H1 (cell line): ENCODE data around the gene SUSD1. TPM values are rescaled to one million over a fixed set of nuclear protein-coding genes. Genes with fewer than 3 reads are reported as not detected.

Source experiments
- CTCF ChIA-PET: fragments of 300-600 bp; sonication (Branson Sonifier 250); formaldehyde crosslinking; loops from one replicate; lab custom pipeline; 2021; ENCODE audit not compliant: partially characterized antibody; lab: Charles Lee
- POLR2A ChIA-PET: fragments of 300-600 bp; sonication (Branson Sonifier 250); formaldehyde crosslinking; loops from one replicate; lab custom pipeline; 2021; ENCODE audit warnings: inconsistent platforms; ENCODE audit not compliant: partially characterized antibody; lab: Charles Lee
- DNase-seq, 2 experiments: peaks; one replicate each; pipeline versions ENCODE4 v3.0.0 to v3.0.0-alpha.2; 2010 to 2022; ENCODE audit warnings: low spot score in 2 of 2, low read depth in 1 of 2, mixed read lengths in 1 of 2
- FAIRE-seq: peaks from 2 replicates; lab custom pipeline; 2011; peaks lifted over from hg19 to GRCh38; lab: Jason Lieb, UNC
- H2AFZ ChIP-seq: 2 replicates; pipeline ENCODE4 v1.8.1; 2012; ENCODE audit warnings: low read length, inconsistent platforms
- H2AK5ac ChIP-seq: 2 replicates; pipeline ENCODE4 v1.6.1; 2013; ENCODE audit warnings: low read depth, low read length
- H2BK120ac ChIP-seq: replicated peaks from 2 replicates; pipeline ENCODE3; 2013; ENCODE audit warnings: low read depth, low read length, inconsistent platforms
- H2BK12ac ChIP-seq: 2 replicates; pipeline ENCODE4 v1.6.1; 2013; ENCODE audit warnings: low read depth, low read length
- H2BK15ac ChIP-seq: 2 replicates; pipeline ENCODE4 v1.6.1; 2013; ENCODE audit warnings: low read length
- H2BK20ac ChIP-seq: 2 replicates; pipeline ENCODE4 v1.6.1; 2013; ENCODE audit warnings: low read length
- H2BK5ac ChIP-seq: 2 replicates; pipeline ENCODE4 v1.6.1; 2013; ENCODE audit warnings: low read depth, low read length
- H3K14ac ChIP-seq: 2 replicates; pipeline ENCODE4 v1.6.1; 2013; ENCODE audit warnings: inconsistent platforms; ENCODE audit not compliant: insufficient read length
- H3K18ac ChIP-seq: 2 replicates; pipeline ENCODE4 v1.6.1; 2013; ENCODE audit warnings: low read length; ENCODE audit errors: extremely low read depth
- H3K23ac ChIP-seq: 2 replicates; pipeline ENCODE4 v1.6.1; 2013; ENCODE audit warnings: inconsistent platforms; ENCODE audit not compliant: insufficient read length
- H3K23me2 ChIP-seq: 2 replicates; pipeline ENCODE4 v1.6.1; 2013; ENCODE audit warnings: low read depth, low read length
- H3K27ac ChIP-seq: 2 replicates; pipeline ENCODE4 v1.6.1; 2011; ENCODE audit warnings: low read depth, low read length, inconsistent platforms
- H3K27me3 ChIP-seq, 4 experiments: replicated peaks in 1 of 4; 1 replicate in 1 of 4; 2 replicates in 3 of 4; pipeline versions ENCODE4 v1.6.1 to v1.8.1; 2011 to 2013; ENCODE audit warnings: low read length in 3 of 4, mild to moderate bottlenecking in 3 of 4, inconsistent platforms in 2 of 4, mixed read lengths in 2 of 4, moderate library complexity in 1 of 4; ENCODE audit not compliant: control insufficient read depth in 3 of 4, insufficient read depth in 3 of 4; ENCODE audit errors: extremely low read depth in 1 of 4
- H3K36me3 ChIP-seq, 4 experiments: 2 replicates each; pipeline versions ENCODE4 v1.6.1 to v1.8.1; 2011 to 2013; ENCODE audit warnings: mild to moderate bottlenecking in 4 of 4, low read length in 3 of 4, moderate library complexity in 2 of 4, control low read depth in 1 of 4, inconsistent platforms in 1 of 4; ENCODE audit not compliant: insufficient read depth in 4 of 4, control insufficient read depth in 2 of 4
- H3K4ac ChIP-seq: replicated peaks from 2 replicates; pipeline ENCODE3; 2013; ENCODE audit warnings: low read length, low read depth, mixed read lengths, inconsistent platforms; ENCODE audit not compliant: insufficient read length
- H3K4me1 ChIP-seq, 4 experiments: replicated peaks in 1 of 4; 1 replicate in 1 of 4; 2 replicates in 3 of 4; pipeline versions ENCODE4 v1.6.1 to v1.8.1; 2011 to 2013; ENCODE audit warnings: low read length in 3 of 4, inconsistent platforms in 2 of 4, mixed read lengths in 1 of 4; ENCODE audit not compliant: insufficient read depth in 4 of 4, control insufficient read depth in 3 of 4
- H3K4me2 ChIP-seq, 2 experiments: 2 replicates each; pipeline versions ENCODE4 v1.6.1 to v1.8.1; 2011 to 2013; ENCODE audit warnings: low read depth in 2 of 2, low read length in 2 of 2, control low read depth in 1 of 2, inconsistent platforms in 1 of 2, mild to moderate bottlenecking in 1 of 2; ENCODE audit not compliant: insufficient read depth in 1 of 2
- H3K4me3 ChIP-seq, 4 experiments: fragments of 200-600, 300-600 bp in 1 of 4; sonication (generic), shearing (Covaris generic), sonication (Bioruptor Twin) in 1 of 4; 2 replicates each; pipeline versions ENCODE4 v1.5.1 to v1.8.1; 2011 to 2016; ENCODE audit warnings: low read length in 4 of 4, low read depth in 3 of 4, control low read depth in 2 of 4, inconsistent platforms in 2 of 4, mild to moderate bottlenecking in 2 of 4, mixed read lengths in 1 of 4, moderate library complexity in 1 of 4; ENCODE audit not compliant: insufficient read depth in 2 of 4; ENCODE audit errors: extremely low read depth in 1 of 4
- H3K56ac ChIP-seq: replicated peaks from 2 replicates; pipeline ENCODE3; 2013; ENCODE audit warnings: low read depth, mild to moderate bottlenecking, mixed read lengths, low read length, inconsistent platforms; ENCODE audit not compliant: insufficient read length
- H3K79me1 ChIP-seq: 2 replicates; pipeline ENCODE4 v1.6.1; 2013; ENCODE audit warnings: low read depth, low read length, control low read depth
- H3K79me2 ChIP-seq, 2 experiments: 2 replicates each; pipeline versions ENCODE4 v1.6.1 to v1.8.1; 2012 to 2013; ENCODE audit warnings: low read length in 2 of 2, mild to moderate bottlenecking in 2 of 2, inconsistent platforms in 1 of 2; ENCODE audit not compliant: insufficient read depth in 2 of 2, control insufficient read depth in 1 of 2
- H3K9ac ChIP-seq, 4 experiments: replicated peaks in 1 of 4; 1 replicate in 1 of 4; 2 replicates in 3 of 4; pipeline versions ENCODE4 v1.6.1 to v1.8.1; 2011 to 2013; ENCODE audit warnings: low read depth in 3 of 4, low read length in 3 of 4, control low read depth in 2 of 4, mild to moderate bottlenecking in 2 of 4, moderate library complexity in 2 of 4, inconsistent platforms in 1 of 4; ENCODE audit errors: extremely low read depth in 1 of 4
- H3K9me3 ChIP-seq, 2 experiments: 2 replicates each; pipeline versions ENCODE4 v1.6.1 to v1.8.1; 2012 to 2013; ENCODE audit warnings: mild to moderate bottlenecking in 2 of 2, moderate library complexity in 2 of 2, control low read depth in 1 of 2, inconsistent platforms in 1 of 2, low read depth in 1 of 2, low read length in 1 of 2, mixed read lengths in 1 of 2; ENCODE audit not compliant: insufficient read depth in 2 of 2
- H4K20me1 ChIP-seq, 2 experiments: replicated peaks in 1 of 2; 2 replicates each; pipeline versions ENCODE3 to v1.8.1; 2011 to 2013; ENCODE audit warnings: inconsistent platforms in 2 of 2, low read length in 2 of 2, mild to moderate bottlenecking in 1 of 2; ENCODE audit not compliant: insufficient read depth in 2 of 2, control insufficient read depth in 1 of 2
- H4K5ac ChIP-seq: 2 replicates; pipeline ENCODE4 v1.6.1; 2013; ENCODE audit warnings: low read length, low read depth, mixed read lengths, inconsistent platforms; ENCODE audit not compliant: insufficient read length
- H4K8ac ChIP-seq: 2 replicates; pipeline ENCODE4 v1.8.0; 2013; ENCODE audit warnings: mild to moderate bottlenecking, moderate library complexity, low read length, inconsistent platforms; ENCODE audit not compliant: insufficient read depth; ENCODE audit errors: extremely low read depth
- H4K91ac ChIP-seq: replicated peaks from 2 replicates; pipeline ENCODE3; 2013; ENCODE audit warnings: low read length, mixed read lengths, inconsistent platforms; ENCODE audit not compliant: insufficient read length
- CEBPB ChIP-seq: IDR thresholded peaks from 2 replicates; pipeline ENCODE4 v1.6.1; 2012; ENCODE audit warnings: low read depth, low read length
- GABPA ChIP-seq: IDR thresholded peaks from 2 replicates; pipeline ENCODE4 v1.6.1; 2011; ENCODE audit warnings: mild to moderate bottlenecking, low read length, moderate library complexity, borderline replicate concordance; ENCODE audit not compliant: insufficient read depth
- PHF8 ChIP-seq: fragments of 200-600 bp; sonication (generic); conservative IDR thresholded peaks from 2 replicates; pipeline ENCODE4 v1.7.1; 2012; ENCODE audit warnings: low read depth, mild to moderate bottlenecking, inconsistent platforms, low read length, moderate library complexity
- POU5F1 ChIP-seq: IDR thresholded peaks from 2 replicates; pipeline ENCODE4 v1.6.1; 2011; ENCODE audit warnings: low read depth, mild to moderate bottlenecking, low read length, moderate library complexity
- RAD21 ChIP-seq, 2 experiments: IDR thresholded peaks in 1 of 2; conservative IDR thresholded peaks in 1 of 2; 2 replicates each; pipeline ENCODE4 v1.6.1; 2011; ENCODE audit warnings: low read depth in 2 of 2, low read length in 2 of 2, improper control_type of control experiment in 1 of 2, inconsistent platforms in 1 of 2, mild to moderate bottlenecking in 1 of 2, moderate library complexity in 1 of 2
- RBBP5 ChIP-seq: IDR thresholded peaks from 2 replicates; pipeline ENCODE4 v1.7.1; 2012; ENCODE audit warnings: low read depth, mild to moderate bottlenecking, inconsistent platforms, low read length, moderate library complexity, borderline replicate concordance
- RXRA ChIP-seq: IDR thresholded peaks from 2 replicates; pipeline ENCODE4 v1.6.1; 2011; ENCODE audit warnings: low read depth, mild to moderate bottlenecking, low read length, moderate library complexity; ENCODE audit not compliant: insufficient read depth
- SIRT6 ChIP-seq: IDR thresholded peaks from one replicate; pipeline ENCODE4 v1.7.1; 2012; ENCODE audit warnings: low read length, inconsistent platforms
- SIX5 ChIP-seq: IDR thresholded peaks from 2 replicates; pipeline ENCODE4 v1.6.1; 2011; ENCODE audit warnings: mild to moderate bottlenecking, low read depth, low read length
- SUZ12 ChIP-seq: fragments of 200-600 bp; sonication (generic); IDR thresholded peaks from 2 replicates; pipeline ENCODE4 v1.6.1; 2012; ENCODE audit warnings: mild to moderate bottlenecking, inconsistent platforms, low read length, moderate library complexity, mixed read lengths
- TAF7 ChIP-seq: optimal IDR thresholded peaks from 2 replicates; pipeline ENCODE3; 2011; ENCODE audit warnings: low read depth, mild to moderate bottlenecking, inconsistent platforms, low read length, moderate library complexity, borderline replicate concordance
- ZNF274 ChIP-seq: IDR thresholded peaks from 2 replicates; pipeline ENCODE4 v1.7.0; 2012; ENCODE audit warnings: low read length, borderline replicate concordance; ENCODE audit errors: extremely low read depth
- WGBS, 2 experiments: shearing (Covaris generic) in 1 of 2; methylation state at CpG; one replicate each; pipeline versions ENCODE4 v1.1.6 to v1.1.7; 2013 to 2015; ENCODE audit warnings: low lambda C conversion rate in 2 of 2, mixed read lengths in 2 of 2, inconsistent platforms in 1 of 2, low coverage in 1 of 2, missing lambda C conversion rate in 1 of 2; ENCODE audit not compliant: insufficient replicate concordance in 2 of 2, insufficient coverage in 1 of 2, insufficient read length in 1 of 2; ENCODE audit errors: extremely low coverage in 1 of 2, missing lambda C conversion rate in 1 of 2; 5-methylcytosine and 5-hydroxymethylcytosine counted together
- polyA plus RNA-seq, 7 experiments: library from polyadenylated mRNA; depleted of rRNA in 3 of 7; stranded (reverse) in 5 of 7; unstranded in 2 of 7; fragments of >200 nt in 5 of 7; fragments of 200-250 nt in 2 of 7; gene quantifications; 1 replicate in 5 of 7; 2 replicates in 1 of 7; 4 replicates in 1 of 7; pipeline versions ENCODE4 v1.2.1 to v1.2.3, GENCODE V29; 2011 to 2013; ENCODE audit warnings: missing spikeins in 2 of 7, mixed read lengths in 2 of 7
- total RNA-seq: library from RNA; stranded (reverse); fragmentation: NEBNext Ultra II Directional; extraction: Animal tissue kit (Norgen Biotek cat#: 25700); gene quantifications from 2 replicates; pipeline ENCODE4 v1.2.1, GENCODE V29; 2021
- TF ChIP-seq, protein P1 (sequence below): IDR thresholded peaks from 2 replicates; pipeline ENCODE4 v1.6.1; 2011; ENCODE audit warnings: low read depth, mild to moderate bottlenecking, low read length; ENCODE audit not compliant: insufficient read depth

The SUSD1 gene
- total and polyA plus RNA-seq, 2 of the 8 experiments (the other 6 are each of a cell fraction or from before 2014, with no cell fraction given) = 2.8 to 7.2 TPM

DNA sequence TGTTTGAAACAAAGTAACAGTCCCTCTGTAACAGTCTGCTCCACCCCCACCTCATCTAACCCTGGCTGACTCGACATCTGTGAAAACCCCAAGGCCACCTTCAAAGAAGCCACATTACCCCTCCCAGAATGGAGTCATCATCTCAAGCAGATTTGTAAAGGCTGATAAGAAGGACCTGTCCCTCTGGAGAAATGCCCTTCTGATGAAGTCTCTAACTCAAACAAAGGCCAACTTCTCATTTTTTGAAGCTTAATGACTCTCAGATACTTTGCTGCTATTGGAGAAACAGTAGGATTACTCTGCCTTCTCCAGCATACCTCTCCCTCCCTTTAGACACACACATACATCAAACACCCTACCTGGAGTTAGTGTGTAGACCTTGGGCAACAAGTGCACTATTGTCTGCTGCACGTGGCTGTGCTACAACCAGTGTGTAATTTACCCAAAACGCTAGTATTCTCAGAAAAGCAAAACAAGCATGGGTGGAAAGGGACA is 5.3 kb upstream of the SUSD1 start:
- POLR2A ChIA-PET = no interaction called here
- CTCF ChIA-PET = interaction anchor here (1.0 to 1.1 kb wide), 2 partner anchors 9 to 25 kb away, joined by 3 to 8 read pairs; no protein-coding TSS in a partner anchor
- H3K23ac ChIP-seq = no peak overlapping the region
- H3K4me1 ChIP-seq = peaks cover 0 to 10% (median 3%) of the 10 kb centered on the region in 4 experiments; a peak in 5 of 7 replicates
- no peak overlapping the region for H3K14ac ChIP-seq
- no peak for DNase-seq
- H3K79me1 ChIP-seq = no peaks in the 10 kb centered on the region
- H3K9ac ChIP-seq = no peak overlapping the region
- H4K20me1 ChIP-seq = no peaks in the 10 kb centered on the region
- no peak overlapping the region for H3K4ac ChIP-seq
- H2BK5ac ChIP-seq = no peak overlapping the region
- H3K9me3 ChIP-seq = 0 out of 4 replicates have a peak, but pooled peaks cover 0 to 4% of the 10 kb centered on the region in 2 experiments
- no peaks in the 10 kb centered on the region for H3K36me3 ChIP-seq
- H2BK20ac ChIP-seq = peak overlapping the region; percentile 43; the same call in 1 of the 2 replicates
- H2BK15ac ChIP-seq = no peak overlapping the region
- 72% methylated on average over 3 of the region's 3 CpGs; no CpG with 5 or more reads in 1 of the 2 experiments for WGBS, 2 experiments
- no peak overlapping the region for H3K27ac ChIP-seq
- H4K8ac ChIP-seq = no peak overlapping the region
- H3K79me2 ChIP-seq = no peaks in the 10 kb centered on the region
- H3K18ac ChIP-seq = no peak overlapping the region
- H3K4me2 ChIP-seq = no peak overlapping the region
- 0 out of 2 replicates have a peak overlapping the region, but pooled peaks have one; percentile 15 for H2AFZ ChIP-seq
- no peak for FAIRE-seq
- H4K91ac ChIP-seq = peak overlapping the region; percentile 22
- H3K4me3 ChIP-seq = no peak overlapping the region
- no peak overlapping the region for H4K5ac ChIP-seq
- H2BK120ac ChIP-seq = no peak overlapping the region
- no peak overlapping the region for H3K56ac ChIP-seq
- H3K27me3 ChIP-seq = peaks cover 0 to 17% (median 7%) of the 10 kb centered on the region in 4 experiments; a peak in 5 of 7 replicates
- peaks cover 6% of the 10 kb centered on the region for H3K23me2 ChIP-seq
- no peak overlapping the region for H2BK12ac ChIP-seq
- no peak overlapping the region for H2AK5ac ChIP-seq
- TF ChIP-seq SIX5 (no peak), CEBPB (no peak), TAF7 (no peak), ZNF274 (no peak), RBBP5 (no peak), RXRA (no peak), RAD21 (IDR thresholded peaks at IDR 0.05 in 1 of 2, conservative IDR thresholded peaks at IDR 0.05 in 1 of 2; ENCODE audit: low read depth in 2 of 2, low read length in 2 of 2) (no peak), GABPA (no peak), SUZ12 (no peak), PHF8 (no peak), POU5F1 (no peak), SIRT6 (no peak)
- TF ChIP-seq, protein P1, sequence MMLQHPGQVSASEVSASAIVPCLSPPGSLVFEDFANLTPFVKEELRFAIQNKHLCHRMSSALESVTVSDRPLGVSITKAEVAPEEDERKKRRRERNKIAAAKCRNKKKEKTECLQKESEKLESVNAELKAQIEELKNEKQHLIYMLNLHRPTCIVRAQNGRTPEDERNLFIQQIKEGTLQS = no peak
